Tibial artery (tissue), 4 donors: ENCODE measurements around the gene FES.

Experiments
- DNase-seq, 2 donors: peaks; one replicate each; pipeline ENCODE4 v3.0.0-alpha.2; 2019
- H3K27ac ChIP-seq, 2 donors: fragments of 200-600 bp; sonication (generic) in 1 of 2; 1 replicate in 1 of 2; 2 replicates in 1 of 2; pipeline ENCODE4 v1.5.1; 2018 to 2019; ENCODE audit warnings: mild to moderate bottlenecking in 1 of 2
- H3K27me3 ChIP-seq, 2 donors: fragments of 200-600 bp; sonication (generic) in 1 of 2; one replicate each; pipeline versions ENCODE4 v1.5.1 to v1.6.0; 2016 to 2019
- H3K36me3 ChIP-seq, 3 donors: fragments of 200-600 bp; sonication (generic) in 2 of 3; one replicate each; pipeline ENCODE4 v1.5.1; 2016 to 2019; ENCODE audit warnings: mild to moderate bottlenecking in 2 of 3
- H3K4me1 ChIP-seq, 4 donors: fragments of 200-600 bp; sonication (generic) in 2 of 4; 1 replicate in 3 of 4; 2 replicates in 1 of 4; pipeline ENCODE4 v1.5.1; 2016 to 2019
- H3K4me3 ChIP-seq, 2 donors: fragments of 200-600 bp; sonication (generic) in 1 of 2; 1 replicate in 1 of 2; 2 replicates in 1 of 2; pipeline ENCODE4 v1.5.1; 2018 to 2019; ENCODE audit warnings: mild to moderate bottlenecking in 2 of 2
- H3K9me3 ChIP-seq, 3 donors: fragments of 200-600 bp; sonication (generic) in 1 of 3; one replicate each; pipeline ENCODE4 v1.5.1; 2016 to 2019
- intact Hi-C: fragments of 100-400 bp; cut with DNase I; formaldehyde crosslinking; loops from one replicate; pipeline ENCODE4 v1.15.0; 2023; ENCODE audit warnings: low total_unique reads
- TF ChIP-seq, protein P1 (sequence below), 2 experiments: fragments of 200-600 bp in 1 of 2; fragments of 450-650 bp in 1 of 2; IDR thresholded peaks; one replicate each; pipeline ENCODE4 v1.5.1; 2017 to 2019; ENCODE audit warnings: antibody characterized with exemption in 2 of 2, mild to moderate bottlenecking in 1 of 2, moderate library complexity in 1 of 2

The FES gene

DNA sequence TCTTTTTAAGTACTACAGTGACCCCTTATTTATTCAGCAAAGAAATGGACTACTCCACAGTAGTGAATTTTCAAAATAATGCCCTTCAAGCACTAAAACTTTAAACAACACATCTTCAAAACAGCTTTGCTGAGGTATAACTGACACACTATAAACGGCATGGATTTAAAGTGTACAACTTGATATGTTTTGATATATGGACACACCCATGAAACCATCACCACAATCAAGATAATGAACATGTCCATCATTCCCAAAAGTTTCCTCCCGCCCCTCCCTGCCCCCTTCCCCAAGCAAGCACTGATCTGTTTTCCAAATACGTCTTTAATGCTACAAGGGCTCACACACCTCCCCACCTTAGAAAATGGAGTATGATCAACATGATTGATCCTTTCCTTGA lies 17.5 kb upstream of the FES start:
- TF ChIP-seq, protein P1, sequence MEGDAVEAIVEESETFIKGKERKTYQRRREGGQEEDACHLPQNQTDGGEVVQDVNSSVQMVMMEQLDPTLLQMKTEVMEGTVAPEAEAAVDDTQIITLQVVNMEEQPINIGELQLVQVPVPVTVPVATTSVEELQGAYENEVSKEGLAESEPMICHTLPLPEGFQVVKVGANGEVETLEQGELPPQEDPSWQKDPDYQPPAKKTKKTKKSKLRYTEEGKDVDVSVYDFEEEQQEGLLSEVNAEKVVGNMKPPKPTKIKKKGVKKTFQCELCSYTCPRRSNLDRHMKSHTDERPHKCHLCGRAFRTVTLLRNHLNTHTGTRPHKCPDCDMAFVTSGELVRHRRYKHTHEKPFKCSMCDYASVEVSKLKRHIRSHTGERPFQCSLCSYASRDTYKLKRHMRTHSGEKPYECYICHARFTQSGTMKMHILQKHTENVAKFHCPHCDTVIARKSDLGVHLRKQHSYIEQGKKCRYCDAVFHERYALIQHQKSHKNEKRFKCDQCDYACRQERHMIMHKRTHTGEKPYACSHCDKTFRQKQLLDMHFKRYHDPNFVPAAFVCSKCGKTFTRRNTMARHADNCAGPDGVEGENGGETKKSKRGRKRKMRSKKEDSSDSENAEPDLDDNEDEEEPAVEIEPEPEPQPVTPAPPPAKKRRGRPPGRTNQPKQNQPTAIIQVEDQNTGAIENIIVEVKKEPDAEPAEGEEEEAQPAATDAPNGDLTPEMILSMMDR (IDR thresholded peaks at IDR 0.05), result no peak
- Histone ChIP-seq H3K9me3 (no peaks in the 10 kb centered on the region), H3K27me3 (no peaks in the 10 kb centered on the region), H3K36me3 (no peaks in the 10 kb centered on the region), H3K4me1 (peaks cover 0 to 21% (median 19%) of the 10 kb centered on the region in 4 donors), H3K27ac (no peak overlapping the region), H3K4me3 (no peak overlapping the region)
- no peak for DNase-seq
- intact Hi-C loops, result no loop called here

DNA sequence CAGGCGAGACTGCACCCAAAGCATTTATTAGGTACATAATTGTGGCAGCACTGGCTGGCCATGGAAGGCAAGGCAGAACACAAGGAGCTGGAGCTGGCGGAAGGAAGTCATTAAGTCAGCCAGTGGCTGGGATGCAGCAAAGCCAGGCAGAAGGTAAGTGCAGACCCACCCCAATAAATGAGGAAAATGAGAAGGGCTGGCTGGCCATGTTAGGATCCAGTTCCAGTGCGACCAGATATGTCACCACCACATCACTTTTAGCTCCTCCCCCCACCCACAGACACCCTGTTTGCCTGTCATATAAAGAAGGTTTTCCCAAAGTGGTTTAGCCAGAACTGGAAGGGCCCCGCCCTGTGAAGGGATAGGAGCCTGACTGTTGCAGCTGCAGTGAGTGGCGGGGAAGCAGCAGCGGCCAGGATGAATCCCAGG lies 16.0 kb upstream of the FES start, which contains the start of gene FURIN:
Gene FURIN (plus strand): TSS at position 328 of the 429 bp plus-strand sequence. CDS start 7,153 bp downstream, outside the sequence.
- Histone ChIP-seq H3K27ac (peak within 1 kb of the TSS; percentile 97 to 98), H3K9me3 (no peaks in the 10 kb centered on the region), H3K36me3 (no peaks in the 10 kb centered on the region), H3K27me3 (no peaks in the 10 kb centered on the region), H3K4me1 (peaks cover 0 to 33% (median 27%) of the 10 kb centered on the region in 4 donors), H3K4me3 (no peak within 1 kb of the TSS)
- intact Hi-C loops, result no loop called here
- TF ChIP-seq, protein P1 (IDR thresholded peaks at IDR 0.05), result no peak
- no peak for DNase-seq

DNA sequence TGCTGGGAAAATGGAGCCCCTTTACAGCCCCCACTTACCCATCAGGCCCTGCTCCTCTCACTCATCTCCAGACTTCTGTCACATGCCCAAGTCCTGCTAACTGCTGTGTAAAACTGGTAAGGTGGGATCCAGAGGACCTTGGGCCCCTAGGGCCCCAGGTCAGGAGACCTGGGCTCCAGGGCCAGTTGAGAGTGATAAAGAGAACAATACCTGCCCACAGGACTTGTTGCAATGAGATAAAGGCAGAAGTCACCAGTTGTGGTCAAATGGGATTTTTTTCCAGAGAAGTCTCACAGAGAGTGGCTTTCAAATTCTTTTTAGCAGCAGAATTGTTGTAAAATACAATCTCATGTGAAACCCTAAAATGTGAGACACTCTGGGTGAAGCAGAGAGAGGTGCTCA lies 15.2 kb upstream of the FES start:
- Histone ChIP-seq H3K27me3 (no peaks in the 10 kb centered on the region), H3K4me1 (peaks cover 0 to 42% (median 36%) of the 10 kb centered on the region in 4 donors), H3K36me3 (no peaks in the 10 kb centered on the region), H3K27ac (peak overlapping the region; percentile 97 to 98), H3K9me3 (no peaks in the 10 kb centered on the region), H3K4me3 (no peak overlapping the region)
- TF ChIP-seq, protein P1 (IDR thresholded peaks at IDR 0.05), result no peak
- intact Hi-C loops, result no loop called here
- no peak for DNase-seq

DNA sequence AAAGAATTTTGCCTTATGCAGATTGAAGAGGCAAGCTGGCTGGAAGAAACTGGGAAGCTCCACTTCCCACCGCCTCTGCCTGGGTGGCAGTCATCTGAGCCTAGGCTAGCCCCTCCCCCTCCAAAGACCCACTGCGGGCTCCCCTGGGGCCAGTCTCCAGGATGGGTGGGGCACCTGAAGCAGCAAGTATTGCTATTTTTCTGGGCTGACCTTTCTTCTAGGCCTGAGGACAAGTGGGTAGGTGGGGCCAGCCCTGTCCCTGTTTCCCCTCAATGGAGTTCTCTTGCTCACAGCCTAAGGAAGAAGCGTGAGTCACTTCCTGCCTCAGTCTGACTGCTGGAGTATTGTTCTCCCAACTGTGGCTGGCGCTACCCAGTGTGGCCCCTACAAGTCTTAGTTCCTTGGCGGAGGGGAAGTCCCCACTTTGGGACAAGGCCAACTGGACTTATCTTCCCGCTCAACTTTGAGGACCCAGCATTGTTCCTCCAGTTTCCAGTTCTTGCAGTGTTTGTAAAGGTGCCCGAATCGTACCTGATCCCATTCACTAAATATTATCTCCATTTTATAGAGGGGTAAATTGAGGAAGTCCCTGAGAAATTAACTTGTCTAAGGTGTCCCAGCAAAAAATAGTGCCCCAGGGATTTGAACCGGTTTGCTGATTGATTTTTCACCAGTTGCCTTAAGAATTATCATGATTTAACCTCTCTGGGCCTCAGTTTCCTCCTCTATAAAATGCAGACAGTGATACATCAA lies 14.5 kb upstream of the FES start:
- intact Hi-C loops, result loop anchor here (5.0 kb wide), 2 partner anchors 63 to 152 kb away; partner anchors contain the start of genes BLM and HDDC3
- Histone ChIP-seq H3K4me3 (peak overlapping the region in 1 of 2 donors; percentile 87), H3K36me3 (no peaks in the 10 kb centered on the region), H3K27me3 (no peaks in the 10 kb centered on the region), H3K4me1 (peaks cover 0 to 45% (median 41%) of the 10 kb centered on the region in 4 donors), H3K27ac (peak overlapping the region; percentile 97 to 98), H3K9me3 (no peaks in the 10 kb centered on the region)
- TF ChIP-seq, protein P1 (IDR thresholded peaks at IDR 0.05), result no peak
- peak; percentile 85 to 90 for DNase-seq

DNA sequence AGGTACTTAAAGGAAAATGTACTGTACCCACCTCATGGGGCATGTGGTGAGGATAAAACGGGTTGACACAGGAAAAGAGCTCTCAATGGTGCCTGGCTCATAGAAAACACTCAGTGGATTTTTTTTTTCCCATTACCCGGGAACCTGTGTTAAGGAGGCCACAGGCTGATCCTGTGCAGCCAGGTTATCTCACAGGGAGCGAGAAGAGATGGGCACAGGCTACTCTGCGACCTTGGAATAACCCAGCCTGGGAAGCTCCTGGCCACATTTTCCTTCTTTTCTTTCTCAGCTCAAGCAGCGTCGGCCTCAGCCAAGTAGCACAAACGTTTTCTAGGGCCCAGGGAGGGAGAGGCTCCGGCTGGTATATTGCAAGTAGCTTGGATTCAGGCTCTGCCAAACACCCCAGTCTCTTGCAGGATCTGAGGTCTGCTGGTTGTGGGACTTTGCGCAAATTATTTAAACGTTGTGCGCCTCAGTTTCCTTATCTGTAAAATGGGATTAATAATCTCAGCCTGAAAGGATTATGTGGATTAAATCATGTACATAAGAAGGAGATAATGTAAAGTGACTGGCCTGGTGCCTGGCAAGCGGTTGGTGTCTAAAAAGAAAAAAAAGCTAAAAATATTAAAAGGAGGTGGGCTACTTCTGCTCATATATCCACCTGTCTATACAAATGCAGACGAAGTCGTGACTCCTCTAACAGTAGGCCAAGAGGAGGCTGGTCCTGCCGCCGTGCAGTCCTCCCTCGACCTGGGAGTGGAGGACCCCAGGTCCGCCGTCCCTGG lies 13.8 kb upstream of the FES start:
- H3K27me3 ChIP-seq, result no peaks in the 10 kb centered on the region
- TF ChIP-seq, protein P1 (IDR thresholded peaks at IDR 0.05), result no peak
- peaks cover 0 to 45% (median 41%) of the 10 kb centered on the region in 4 donors for H3K4me1 ChIP-seq
- peaks cover 0 to 2% (median 0%) of the 10 kb centered on the region in 3 donors for H3K36me3 ChIP-seq
- no peaks in the 10 kb centered on the region for H3K9me3 ChIP-seq
- intact Hi-C loops, result loop anchor here (5.0 kb wide), 2 partner anchors 62 to 153 kb away; partner anchors contain the start of genes BLM and HDDC3
- peak overlapping the region; percentile 97 to 98 for H3K27ac ChIP-seq
- DNase-seq, result no peak
- peak overlapping the region; percentile 78 to 87 for H3K4me3 ChIP-seq
